ENCODE data around the gene PLCB3. TPM values are rescaled to one million over a fixed set of nuclear protein-coding genes. Genes with fewer than 3 reads are reported as not detected.

The PLCB3 gene
- total and polyA plus RNA-seq, 2 of the 13 experiments (the other 11 are each of a cell fraction or from before 2014, with no cell fraction given) = 7.5 to 13.8 TPM

GRCh38 chr11:64269540-64270220 lies 18.4 kb downstream of the PLCB3 start (continued):
- TF ChIP-seq SNAPC4 (CRISPR knock-in tag; IDR thresholded peaks at IDR 0.05) (peak; percentile 18; the same call in 1 of the 2 replicates), CBX1 (IDR thresholded peaks at IDR 0.05; ENCODE audit: low read depth) (no peak), ZMAT5 (CRISPR knock-in tag; IDR thresholded peaks at IDR 0.05; ENCODE audit: borderline replicate concordance, low read depth) (no peak), ZXDC (CRISPR knock-in tag; IDR thresholded peaks at IDR 0.05) (no peak), RFX1 (IDR thresholded peaks at IDR 0.05) (no peak), ZBTB8A (CRISPR knock-in tag; IDR thresholded peaks at IDR 0.05; ENCODE audit: borderline replicate concordance, low read depth) (no peak), HNRNPLL (IDR thresholded peaks at IDR 0.05; ENCODE audit: low read depth, low read length, poor library complexity, severe bottlenecking) (peak; percentile 86), ZNF572 (CRISPR knock-in tag; IDR thresholded peaks at IDR 0.05) (peak; percentile 19; the same call in 1 of the 2 replicates), PAXIP1 (CRISPR knock-in tag; conservative IDR thresholded peaks at IDR 0.05) (0 out of 2 replicates have a peak, but pooled peaks have one; percentile 38), HOMEZ (CRISPR knock-in tag; IDR thresholded peaks at IDR 0.05; ENCODE audit: low read depth) (peak; percentile 47; the same call in 1 of the 2 replicates), MTF2 (CRISPR knock-in tag; IDR thresholded peaks at IDR 0.05; ENCODE audit: borderline replicate concordance) (peak; percentile 92; the same call in 1 of the 2 replicates), PRMT3 (CRISPR knock-in tag; IDR thresholded peaks at IDR 0.05; ENCODE audit: borderline replicate concordance, low read depth) (no peak)
